Colonic mucosa (tissue), 4 donors: Measurements from ENCODE around the gene TAC3. TPM values are rescaled to one million over a fixed set of nuclear protein-coding genes. Genes with fewer than 3 reads are reported as not detected.
A peak's percentile ranks its signal among the peaks of the same experiment; 100 is the strongest.

Experiments used
- DNase-seq: peaks from one replicate; pipeline ENCODE4 v3.0.0-alpha.2; 2020
- H3K27ac ChIP-seq: fragments of 200-600 bp; one replicate; pipeline ENCODE4 v1.8.0; 2021
- H3K27me3 ChIP-seq: fragments of 200-600 bp; one replicate; pipeline ENCODE4 v1.8.0; 2021
- H3K36me3 ChIP-seq: fragments of 200-600 bp; one replicate; pipeline ENCODE4 v1.8.0; 2021
- H3K4me1 ChIP-seq: fragments of 200-600 bp; one replicate; pipeline ENCODE4 v1.8.0; 2021; ENCODE audit warnings: mild to moderate bottlenecking
- H3K4me3 ChIP-seq: fragments of 200-600 bp; one replicate; pipeline ENCODE4 v1.8.0; 2021
- H3K9ac ChIP-seq, 2 donors: one replicate each; pipeline ENCODE4 v1.7.0; 2013; ENCODE audit warnings: control low read depth in 2 of 2, low read depth in 2 of 2, low read length in 2 of 2
- H3K9me3 ChIP-seq: fragments of 200-600 bp; one replicate; pipeline ENCODE4 v1.8.0; 2021
- CTCF ChIP-seq: fragments of 200-600 bp; IDR thresholded peaks from one replicate; pipeline ENCODE4 v1.8.0; 2022; ENCODE audit warnings: antibody characterized with exemption, mild to moderate bottlenecking
- intact Hi-C: fragments of 100-400 bp; cut with DNase I; formaldehyde crosslinking; loops from one replicate; pipeline ENCODE4 v1.14.1; 2022
- total RNA-seq, 2 donors: library from RNA; stranded (reverse); fragmentation: NEBNext Ultra II Directional in 1 of 2; extraction: Animal tissue kit (Norgen Biotek cat#: 25700) in 1 of 2; gene quantifications; one replicate each; pipeline ENCODE4 v1.2.1, GENCODE V29; 2021
- donor health status: healthy.
- donor health status: DM: no; HTN: no; CAD: no.
- donor health status: DM: no; HTN: no; CAD: no.

Gene TAC3
- total RNA-seq, 2 donors from 2014 or later, result 1.9 TPM

DNA sequence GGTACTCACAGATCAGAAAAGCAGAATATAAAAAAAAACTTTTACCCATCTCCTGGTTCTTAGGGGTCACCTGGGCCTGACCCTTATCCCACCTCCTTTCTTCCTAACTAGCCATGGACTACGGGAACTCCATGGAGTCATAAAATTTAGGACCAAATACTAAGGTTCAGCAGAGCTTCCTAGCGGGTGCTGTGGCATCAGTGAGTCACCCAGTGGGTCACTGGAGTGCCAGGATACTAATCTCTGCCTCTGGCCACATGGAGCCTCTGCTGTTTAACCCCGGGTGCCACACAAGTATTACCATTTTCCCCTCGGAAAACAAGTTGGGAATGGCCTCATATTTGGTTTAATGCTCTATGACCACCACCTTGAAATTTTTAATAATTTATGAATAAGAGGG, 16.9 kb downstream of the TAC3 start:
- Histone ChIP-seq H3K9me3 (no peaks in the 10 kb centered on the region), H3K27ac (no peak overlapping the region), H3K9ac (no peak overlapping the region), H3K4me1 (peaks cover 8% of the 10 kb centered on the region), H3K36me3 (peaks cover 4% of the 10 kb centered on the region), H3K27me3 (no peaks in the 10 kb centered on the region), H3K4me3 (no peak overlapping the region)
- TF ChIP-seq CTCF, result no peak
- intact Hi-C loops, result no loop called here
- DNase-seq, result no peak

DNA sequence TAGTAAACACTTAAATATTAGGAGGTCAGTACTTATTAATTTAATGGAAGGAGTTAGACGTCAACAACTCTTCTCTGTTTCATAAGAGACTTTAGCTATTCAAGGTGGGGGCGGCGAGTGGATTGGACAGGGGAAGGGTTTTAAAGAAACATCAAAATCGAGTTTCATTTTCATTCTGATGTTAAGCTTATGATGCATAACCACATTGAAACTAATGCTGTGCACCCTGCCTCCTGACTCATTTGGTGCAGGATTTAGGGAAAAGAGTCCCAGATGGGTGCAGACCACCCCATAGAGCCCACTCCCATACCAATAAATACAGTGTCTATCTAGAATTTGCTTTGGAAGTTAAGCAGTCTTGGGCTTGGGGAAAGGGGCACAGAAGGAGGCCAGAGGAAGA, 17.3 kb downstream of the TAC3 start:
- Histone ChIP-seq H3K4me1 (peaks cover 8% of the 10 kb centered on the region), H3K9ac (no peak overlapping the region), H3K9me3 (no peaks in the 10 kb centered on the region), H3K36me3 (peaks cover 4% of the 10 kb centered on the region), H3K4me3 (no peak overlapping the region), H3K27ac (no peak overlapping the region), H3K27me3 (no peaks in the 10 kb centered on the region)
- intact Hi-C loops, result no loop called here
- TF ChIP-seq CTCF, result no peak
- no peak for DNase-seq

DNA sequence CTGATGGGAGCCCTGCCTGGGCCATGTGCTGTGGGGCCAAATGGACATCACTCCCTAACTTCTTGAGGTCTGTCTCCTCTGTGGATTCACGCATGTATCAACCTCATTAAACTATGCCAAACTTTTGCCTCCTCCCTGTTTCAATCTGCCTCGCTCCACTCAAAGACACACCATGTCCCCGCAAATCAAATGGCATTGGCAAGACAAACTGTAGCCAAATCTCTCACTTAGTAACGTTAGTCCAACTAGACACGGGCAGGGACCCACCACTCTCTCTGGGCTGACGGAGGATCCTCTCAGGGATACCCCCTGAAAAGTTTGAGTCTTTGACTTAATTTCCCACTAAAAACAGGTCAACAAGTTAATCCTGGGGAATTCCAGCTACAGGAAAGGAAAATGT, 18.0 kb downstream of the TAC3 start:
- no peaks in the 10 kb centered on the region for H3K9me3 ChIP-seq
- H3K36me3 ChIP-seq, result peaks cover 4% of the 10 kb centered on the region
- H3K9ac ChIP-seq, result no peak overlapping the region
- peaks cover 8% of the 10 kb centered on the region for H3K4me1 ChIP-seq
- no peak for TF ChIP-seq CTCF
- H3K27me3 ChIP-seq, result no peaks in the 10 kb centered on the region
- DNase-seq, result no peak
- H3K4me3 ChIP-seq, result no peak overlapping the region
- H3K27ac ChIP-seq, result no peak overlapping the region
- intact Hi-C loops, result no loop called here

DNA sequence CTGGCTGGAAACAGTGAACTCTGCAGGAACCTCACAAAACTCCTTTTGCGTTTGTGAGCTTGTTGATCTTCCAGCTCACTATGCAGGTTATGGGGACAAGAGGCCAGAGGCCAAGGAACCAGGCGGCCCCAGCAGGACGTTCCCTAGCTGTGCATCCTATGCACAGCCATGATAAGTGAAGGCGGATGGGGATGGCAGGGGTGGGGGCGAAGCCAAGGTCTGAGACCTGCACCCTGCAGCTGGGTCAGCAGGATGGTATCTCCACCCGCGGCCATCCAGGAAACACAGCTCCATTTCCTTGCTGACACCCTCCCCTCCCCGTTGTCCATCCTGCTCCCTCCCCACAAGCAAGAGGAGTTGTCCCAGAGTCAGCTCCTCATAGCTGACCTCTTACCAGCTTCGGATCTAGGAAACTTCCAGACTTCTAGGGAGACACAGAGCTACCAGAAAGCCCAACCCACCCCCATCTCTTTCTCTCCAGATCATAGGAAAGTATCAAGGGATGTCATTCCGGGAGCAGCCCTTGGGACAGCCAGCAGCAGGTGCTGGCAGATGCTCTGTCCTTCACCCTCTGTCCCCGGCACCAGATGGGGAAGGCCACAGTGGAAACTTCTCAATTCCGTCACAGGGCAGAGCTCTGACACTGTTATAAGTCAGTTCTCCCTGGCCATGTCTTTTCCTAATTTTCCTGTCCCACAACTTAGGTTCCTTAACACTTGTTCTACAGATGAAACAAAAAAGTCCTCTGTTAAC, 19.4 kb downstream of the TAC3 start:
- H3K9me3 ChIP-seq, result no peaks in the 10 kb centered on the region
- intact Hi-C loops, result no loop called here
- H3K4me1 ChIP-seq, result peaks cover 8% of the 10 kb centered on the region
- H3K27ac ChIP-seq, result no peak overlapping the region
- H3K4me3 ChIP-seq, result no peak overlapping the region
- peak; percentile 15 for DNase-seq
- H3K27me3 ChIP-seq, result no peaks in the 10 kb centered on the region
- H3K9ac ChIP-seq, result no peak overlapping the region
- no peak for TF ChIP-seq CTCF
- no peaks in the 10 kb centered on the region for H3K36me3 ChIP-seq

DNA sequence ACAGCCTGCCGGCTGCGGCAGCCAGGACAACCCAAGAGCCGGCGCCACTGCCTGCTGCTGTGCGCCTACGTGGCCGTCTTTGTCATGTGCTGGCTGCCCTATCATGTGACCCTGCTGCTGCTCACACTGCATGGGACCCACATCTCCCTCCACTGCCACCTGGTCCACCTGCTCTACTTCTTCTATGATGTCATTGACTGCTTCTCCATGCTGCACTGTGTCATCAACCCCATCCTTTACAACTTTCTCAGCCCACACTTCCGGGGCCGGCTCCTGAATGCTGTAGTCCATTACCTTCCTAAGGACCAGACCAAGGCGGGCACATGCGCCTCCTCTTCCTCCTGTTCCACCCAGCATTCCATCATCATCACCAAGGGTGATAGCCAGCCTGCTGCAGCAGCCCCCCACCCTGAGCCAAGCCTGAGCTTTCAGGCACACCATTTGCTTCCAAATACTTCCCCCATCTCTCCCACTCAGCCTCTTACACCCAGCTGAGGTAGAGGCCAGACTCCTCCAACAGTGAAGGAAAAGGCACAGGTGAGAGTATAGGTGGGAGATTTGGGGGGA, 20.3 kb downstream of the TAC3 start:
- no peaks in the 10 kb centered on the region for H3K4me1 ChIP-seq
- no peak overlapping the region for H3K9ac ChIP-seq
- intact Hi-C loops, result no loop called here
- H3K4me3 ChIP-seq, result no peak overlapping the region
- H3K9me3 ChIP-seq, result no peaks in the 10 kb centered on the region
- peak; percentile 14 for DNase-seq
- no peak for TF ChIP-seq CTCF
- no peak overlapping the region for H3K27ac ChIP-seq
- H3K27me3 ChIP-seq, result no peaks in the 10 kb centered on the region
- no peaks in the 10 kb centered on the region for H3K36me3 ChIP-seq
